ENCODE data around the gene STIMATE. TPM values are rescaled to one million over a fixed set of nuclear protein-coding genes. Genes with fewer than 3 reads are reported as not detected.

The STIMATE gene
- total RNA-seq, 4 donors from 2014 or later: 12.7 to 20.7 (median 16.1) TPM

GRCh38 chr3:52829482-52829881 lies 67.9 kb downstream of the STIMATE start:
- TF ChIP-seq POLR2A (IDR thresholded peaks at IDR 0.05) (no peak), CTCF (IDR thresholded peaks at IDR 0.05) (no peak)
- no peak for DNase-seq (ENCODE audit: low spot score in 2 of 2)
- WGBS, 2 donors: 96 to 100% methylated on average over 3 of the region's 3 CpGs
- no peak overlapping the region for H3K4me3 ChIP-seq (ENCODE audit: low read depth, poor library complexity, severe bottlenecking)
- intact Hi-C loops (cut with DNase I; ENCODE audit: low total_unique reads): no loop called here

- WGBS, 2 donors: 73 to 74% methylated on average over 9 to 10 of the region's 10 CpGs
- intact Hi-C loops (cut with DNase I; ENCODE audit: low total_unique reads): no loop called here
- no peak overlapping the region for H3K4me3 ChIP-seq (ENCODE audit: low read depth, poor library complexity, severe bottlenecking)
- TF ChIP-seq CTCF (IDR thresholded peaks at IDR 0.05) (no peak), POLR2A (IDR thresholded peaks at IDR 0.05) (no peak)
- DNase-seq (ENCODE audit: low spot score in 2 of 2): no peak
Measured at GRCh38 chr3:52827866-52828376, 69.4 kb downstream of the STIMATE start.

GRCh38 chr3:52827441-52827840 lies 69.9 kb downstream of the STIMATE start:
- no peak for TF ChIP-seq CTCF (IDR thresholded peaks at IDR 0.05)
- no peak for TF ChIP-seq POLR2A (IDR thresholded peaks at IDR 0.05)
- DNase-seq (ENCODE audit: low spot score in 2 of 2): no peak
- intact Hi-C loops (cut with DNase I; ENCODE audit: low total_unique reads): no loop called here
- WGBS, 2 donors: 67 to 70% methylated on average over 9 of the region's 9 CpGs
- H3K4me3 ChIP-seq (ENCODE audit: low read depth, poor library complexity, severe bottlenecking): no peak overlapping the region

- intact Hi-C loops (cut with DNase I; ENCODE audit: low total_unique reads): no loop called here
- no peak overlapping the region for H3K4me3 ChIP-seq (ENCODE audit: low read depth, poor library complexity, severe bottlenecking)
- no peak for DNase-seq (ENCODE audit: low spot score in 2 of 2)
- TF ChIP-seq POLR2A (IDR thresholded peaks at IDR 0.05): no peak
- WGBS, 2 donors: 90 to 97% methylated on average over 8 to 10 of the region's 10 CpGs
Measured at GRCh38 chr3:52824037-52824436, 73.3 kb downstream of the STIMATE start.

- no peak overlapping the region for H3K4me3 ChIP-seq (ENCODE audit: low read depth, poor library complexity, severe bottlenecking)
- DNase-seq (ENCODE audit: low spot score in 2 of 2): no peak
- no peak for TF ChIP-seq POLR2A (IDR thresholded peaks at IDR 0.05)
- TF ChIP-seq CTCF (IDR thresholded peaks at IDR 0.05): no peak
- intact Hi-C loops (cut with DNase I; ENCODE audit: low total_unique reads): no loop called here
- 93 to 96% methylated on average over 5 of the region's 5 CpGs for WGBS, 2 donors
Measured at GRCh38 chr3:52822363-52822762, 75.0 kb downstream of the STIMATE start.

GRCh38 chr3:52820736-52821135 lies 76.6 kb downstream of the STIMATE start:
- DNase-seq (ENCODE audit: low spot score in 2 of 2): no peak

More at GRCh38 chr3:52820736-52821135, 76.6 kb downstream of the STIMATE start:
- 67 to 77% methylated on average over 11 of the region's 11 CpGs for WGBS, 2 donors
- intact Hi-C loops (cut with DNase I; ENCODE audit: low total_unique reads): no loop called here
- no peak overlapping the region for H3K4me3 ChIP-seq (ENCODE audit: low read depth, poor library complexity, severe bottlenecking)
- TF ChIP-seq CTCF (IDR thresholded peaks at IDR 0.05) (no peak), POLR2A (IDR thresholded peaks at IDR 0.05) (no peak)

Data from lower leg skin (tissue), 4 donors.